ENCODE data around the gene PTGDS.

- TF ChIP-seq POLR2A (IDR thresholded peaks at IDR 0.05; ENCODE audit: low read depth): no peak
- TF ChIP-seq, protein P1, sequence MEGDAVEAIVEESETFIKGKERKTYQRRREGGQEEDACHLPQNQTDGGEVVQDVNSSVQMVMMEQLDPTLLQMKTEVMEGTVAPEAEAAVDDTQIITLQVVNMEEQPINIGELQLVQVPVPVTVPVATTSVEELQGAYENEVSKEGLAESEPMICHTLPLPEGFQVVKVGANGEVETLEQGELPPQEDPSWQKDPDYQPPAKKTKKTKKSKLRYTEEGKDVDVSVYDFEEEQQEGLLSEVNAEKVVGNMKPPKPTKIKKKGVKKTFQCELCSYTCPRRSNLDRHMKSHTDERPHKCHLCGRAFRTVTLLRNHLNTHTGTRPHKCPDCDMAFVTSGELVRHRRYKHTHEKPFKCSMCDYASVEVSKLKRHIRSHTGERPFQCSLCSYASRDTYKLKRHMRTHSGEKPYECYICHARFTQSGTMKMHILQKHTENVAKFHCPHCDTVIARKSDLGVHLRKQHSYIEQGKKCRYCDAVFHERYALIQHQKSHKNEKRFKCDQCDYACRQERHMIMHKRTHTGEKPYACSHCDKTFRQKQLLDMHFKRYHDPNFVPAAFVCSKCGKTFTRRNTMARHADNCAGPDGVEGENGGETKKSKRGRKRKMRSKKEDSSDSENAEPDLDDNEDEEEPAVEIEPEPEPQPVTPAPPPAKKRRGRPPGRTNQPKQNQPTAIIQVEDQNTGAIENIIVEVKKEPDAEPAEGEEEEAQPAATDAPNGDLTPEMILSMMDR (IDR thresholded peaks at IDR 0.05): no peak
Observed at GRCh38 chr9:136978865-136979544, 1.7 kb downstream of the PTGDS start.

Measured in esophagus muscularis mucosa (tissue), 3 donors.